GM23338 (cell line): ENCODE results near the gene PYM1. TPM values are rescaled to one million over a fixed set of nuclear protein-coding genes. Genes with fewer than 3 reads are reported as not detected.

Experiments
- ATAC-seq: fragments of 200-7000 bp; cut with Tn5 transposase; 3 replicates; pipeline ENCODE4 v1.9.1; 2020
- DNase-seq: peaks from one replicate; pipeline ENCODE4 v3.0.0-alpha.2; 2015; ENCODE audit warnings: low spot score
- H2AFZ ChIP-seq: fragments of 200-600 bp; sonication (generic); 2 replicates; pipeline ENCODE4 v1.8.0; 2016; ENCODE audit warnings: antibody characterized with exemption, mild to moderate bottlenecking, moderate library complexity
- H3F3A ChIP-seq: fragments of 200-600 bp; sonication (generic); replicated peaks from 2 replicates; pipeline ENCODE4 v1.8.0; 2017; ENCODE audit warnings: antibody characterized with exemption, mixed run types, low read depth
- H3K27ac ChIP-seq: fragments of 200-600 bp; sonication (generic); 2 replicates; pipeline ENCODE4 v1.6.1; 2016; ENCODE audit warnings: low read depth
- H3K27me3 ChIP-seq: fragments of 200-600 bp; sonication (generic); 2 replicates; pipeline ENCODE4 v1.8.0; 2016; ENCODE audit warnings: mild to moderate bottlenecking, mixed run types, moderate library complexity; ENCODE audit not compliant: insufficient read depth
- H3K36me3 ChIP-seq: fragments of 200-600 bp; sonication (generic); 2 replicates; pipeline ENCODE4 v1.8.0; 2016; ENCODE audit warnings: mild to moderate bottlenecking; ENCODE audit not compliant: insufficient read depth
- H3K4me1 ChIP-seq: fragments of 200-600 bp; sonication (generic); 2 replicates; pipeline ENCODE4 v1.8.0; 2016; ENCODE audit warnings: mild to moderate bottlenecking, moderate library complexity; ENCODE audit not compliant: insufficient read depth
- H3K4me2 ChIP-seq: fragments of 200-600 bp; sonication (generic); 2 replicates; pipeline ENCODE4 v1.7.1; 2017; ENCODE audit warnings: mixed run types
- H3K4me3 ChIP-seq: fragments of 200-600 bp; sonication (generic); 2 replicates; pipeline ENCODE4 v1.6.1; 2016; ENCODE audit warnings: mixed run types
- H3K79me2 ChIP-seq: fragments of 200-600 bp; sonication (generic); replicated peaks from 2 replicates; pipeline ENCODE4 v1.8.0; 2017; ENCODE audit warnings: mild to moderate bottlenecking; ENCODE audit not compliant: insufficient read depth
- H3K9me2 ChIP-seq: fragments of 200-600 bp; sonication (generic); 2 replicates; pipeline ENCODE4 v1.8.0; 2017; ENCODE audit not compliant: insufficient read depth
- H4K20me1 ChIP-seq: fragments of 200-600 bp; sonication (generic); replicated peaks from 2 replicates; pipeline ENCODE4 v1.8.0; 2017; ENCODE audit warnings: mild to moderate bottlenecking; ENCODE audit not compliant: insufficient read depth
- H3K27ac Mint-ChIP-seq: 2 replicates; pipeline ENCODE4 v1.8.0; 2020; ENCODE audit warnings: inconsistent platforms, mild to moderate bottlenecking, moderate library complexity, mixed read lengths
- H3K27me3 Mint-ChIP-seq: 3 replicates; pipeline ENCODE4 v1.8.0; 2022; ENCODE audit warnings: low read depth, mild to moderate bottlenecking, moderate library complexity, mixed read lengths, inconsistent platforms; ENCODE audit not compliant: insufficient read depth, poor library complexity
- H3K36me3 Mint-ChIP-seq: 3 replicates; pipeline ENCODE4 v1.8.0; 2021; ENCODE audit warnings: low read depth, mild to moderate bottlenecking, inconsistent platforms, moderate library complexity, mixed read lengths
- H3K4me1 Mint-ChIP-seq: 3 replicates; pipeline ENCODE4 v1.8.0; 2020; ENCODE audit warnings: mild to moderate bottlenecking, inconsistent platforms, mixed read lengths
- H3K4me3 Mint-ChIP-seq: 3 replicates; pipeline ENCODE4 v1.8.0; 2021; ENCODE audit warnings: moderate library complexity, mild to moderate bottlenecking, inconsistent platforms, mixed read lengths
- H3K9me3 Mint-ChIP-seq: 3 replicates; pipeline ENCODE4 v1.8.0; 2020; ENCODE audit warnings: moderate library complexity, mild to moderate bottlenecking, inconsistent platforms, mixed read lengths
- EZH2 ChIP-seq: fragments of 200-600 bp; sonication (generic); IDR thresholded peaks from one replicate; pipeline ENCODE4 v1.8.0; 2017; ENCODE audit warnings: antibody characterized with exemption, mild to moderate bottlenecking, low read depth; ENCODE audit not compliant: unreplicated experiment
- ZNF114 ChIP-seq: fragments of 250-450 bp; sonication (Bioruptor Pico); IDR thresholded peaks from 2 replicates; pipeline ENCODE4 v1.5.0; 2020; ENCODE audit warnings: mild to moderate bottlenecking, moderate library complexity
- ZNF331 ChIP-seq: fragments of 250-450 bp; sonication (Bioruptor Pico); IDR thresholded peaks from 2 replicates; pipeline ENCODE4 v1.5.0; 2020; ENCODE audit warnings: low read depth, mild to moderate bottlenecking, moderate library complexity
- ZNF462 ChIP-seq: fragments of 250-450 bp; sonication (Bioruptor Pico); IDR thresholded peaks from 2 replicates; pipeline ENCODE4 v1.5.0; 2020; ENCODE audit warnings: mild to moderate bottlenecking, moderate library complexity
- polyA plus RNA-seq: library from polyadenylated mRNA; unstranded; fragments of >200 nt; fragmentation: Nextera tagmentation; extraction: Ambion mirVana; gene quantifications from 2 replicates; pipeline ENCODE4 v1.2.1, GENCODE V29; 2016
- total RNA-seq: library from RNA; depleted of rRNA; stranded (reverse); fragments of >200 nt; shearing (Covaris generic); gene quantifications from 2 replicates; pipeline ENCODE4 v1.2.3, GENCODE V29; 2014; rRNA removed

Gene PYM1
- total and polyA plus RNA-seq, 2 experiments from 2014 or later: 70.2 to 150 TPM

- TF ChIP-seq ZNF462 (CRISPR knock-in tag) (no peak), ZNF331 (no peak)
Observed at GRCh38 chr12:55861396-55861795, 66.3 kb downstream of the PYM1 start (continued).

GRCh38 chr12:55852740-55853139 is 75.0 kb downstream of the PYM1 start:
- no peaks in the 10 kb centered on the region for H3K27me3 ChIP-seq
- no peak overlapping the region for H3K27ac ChIP-seq
- no peaks in the 10 kb centered on the region for H3K9me3 Mint-ChIP-seq
- H4K20me1 ChIP-seq: no peaks in the 10 kb centered on the region
- H3K4me1 ChIP-seq: 0 out of 2 replicates have a peak, but pooled peaks cover under 1% of the 10 kb centered on the region
- H2AFZ ChIP-seq: no peak overlapping the region
- peaks cover 1% of the 10 kb centered on the region; the same call in 2 of the 3 replicates for H3K4me1 Mint-ChIP-seq
- no peaks in the 10 kb centered on the region for H3K36me3 ChIP-seq
- no peaks in the 10 kb centered on the region for H3K9me2 ChIP-seq
- ATAC-seq (no peak), DNase-seq (no peak)
- peaks cover 9% of the 10 kb centered on the region for H3K27me3 Mint-ChIP-seq
- H3K27ac Mint-ChIP-seq: no peak overlapping the region
- TF ChIP-seq ZNF114 (CRISPR knock-in tag) (no peak), ZNF331 (no peak), EZH2 (no peak)
- no peaks in the 10 kb centered on the region for H3F3A ChIP-seq
- no peaks in the 10 kb centered on the region for H3K79me2 ChIP-seq
- no peak overlapping the region for H3K4me2 ChIP-seq
- no peaks in the 10 kb centered on the region; the same call in 2 of the 3 replicates for H3K36me3 Mint-ChIP-seq
- no peak overlapping the region for H3K4me3 ChIP-seq
- H3K4me3 Mint-ChIP-seq: no peak overlapping the region

Other genes starting within 250 kb of the PYM1 start
- gene ITGA7, start 220.0 kb downstream of the PYM1 start, total RNA-seq: 45.3 and 49.1 TPM in 2 replicates
- gene ITGA7, start 220.0 kb downstream of the PYM1 start, polyA plus RNA-seq: 17.4 and 20.0 TPM in 2 replicates
- gene BLOC1S1, start 211.8 kb downstream of the PYM1 start, total RNA-seq: 52.3 and 68.3 TPM in 2 replicates
- 174 and 198 TPM in 2 replicates for gene BLOC1S1, start 211.8 kb downstream of the PYM1 start, polyA plus RNA-seq
- 1.7 and 7.5 TPM in 2 replicates for gene RDH5, start 207.5 kb downstream of the PYM1 start, total RNA-seq
- 3.9 and 5.4 TPM in 2 replicates for gene RDH5, start 207.5 kb downstream of the PYM1 start, polyA plus RNA-seq
- 294 and 307 TPM in 2 replicates for gene CD63, start 198.9 kb downstream of the PYM1 start, total RNA-seq
- gene CD63, start 198.9 kb downstream of the PYM1 start, polyA plus RNA-seq: 670 and 685 TPM in 2 replicates
- gene GDF11, start 184.8 kb downstream of the PYM1 start, total RNA-seq: 12.5 and 12.6 TPM in 2 replicates
- gene GDF11, start 184.8 kb downstream of the PYM1 start, polyA plus RNA-seq: 3.7 and 3.8 TPM in 2 replicates
- 96.0 and 115 TPM in 2 replicates for gene SARNP, start 110.2 kb downstream of the PYM1 start, total RNA-seq
- gene SARNP, start 110.2 kb downstream of the PYM1 start, polyA plus RNA-seq: 291 and 313 TPM in 2 replicates
- gene ORMDL2, start 109.9 kb downstream of the PYM1 start, total RNA-seq: 12.4 and 18.0 TPM in 2 replicates
- gene ORMDL2, start 109.9 kb downstream of the PYM1 start, polyA plus RNA-seq: 55.1 and 58.7 TPM in 2 replicates
- gene DNAJC14, start 98.3 kb downstream of the PYM1 start, total RNA-seq: 28.9 and 35.1 TPM in 2 replicates
- 8.9 and 9.7 TPM in 2 replicates for gene DNAJC14, start 98.3 kb downstream of the PYM1 start, polyA plus RNA-seq
- gene MMP19, start 85.0 kb downstream of the PYM1 start, total RNA-seq: 0.08 and 1.4 TPM in 2 replicates
- 0.17 and 1.5 TPM in 2 replicates for gene MMP19, start 85.0 kb downstream of the PYM1 start, polyA plus RNA-seq
- gene DGKA, start 3.3 kb upstream of the PYM1 start, total RNA-seq: 16.1 and 35.9 TPM in 2 replicates
- 22.5 and 24.6 TPM in 2 replicates for gene DGKA, start 3.3 kb upstream of the PYM1 start, polyA plus RNA-seq
- gene PMEL, start 38.1 kb upstream of the PYM1 start, total RNA-seq: 81.6 and 108 TPM in 2 replicates
- 64.5 and 68.1 TPM in 2 replicates for gene PMEL, start 38.1 kb upstream of the PYM1 start, polyA plus RNA-seq
- 27.7 and 31.0 TPM in 2 replicates for gene CDK2, start 38.9 kb upstream of the PYM1 start, total RNA-seq
- gene CDK2, start 38.9 kb upstream of the PYM1 start, polyA plus RNA-seq: 14.1 and 15.2 TPM in 2 replicates
- 43.7 and 46.5 TPM in 2 replicates for gene RAB5B, start 46.2 kb upstream of the PYM1 start, total RNA-seq
- gene RAB5B, start 46.2 kb upstream of the PYM1 start, polyA plus RNA-seq: 18.6 and 19.7 TPM in 2 replicates
- 21.9 and 27.5 TPM in 2 replicates for gene SUOX, start 69.4 kb upstream of the PYM1 start, total RNA-seq
- 13.9 and 14.0 TPM in 2 replicates for gene SUOX, start 69.4 kb upstream of the PYM1 start, polyA plus RNA-seq
- gene IKZF4, start 93.1 kb upstream of the PYM1 start, total RNA-seq: 9.0 and 12.2 TPM in 2 replicates
- 4.3 and 4.6 TPM in 2 replicates for gene IKZF4, start 93.1 kb upstream of the PYM1 start, polyA plus RNA-seq
- 321 and 655 TPM in 2 replicates for gene RPS26, start 114.0 kb upstream of the PYM1 start, total RNA-seq
- 772 and 774 TPM in 2 replicates for gene RPS26, start 114.0 kb upstream of the PYM1 start, polyA plus RNA-seq
- 44.4 and 54.4 TPM in 2 replicates for gene ERBB3, start 152.3 kb upstream of the PYM1 start, total RNA-seq
- gene ERBB3, start 152.3 kb upstream of the PYM1 start, polyA plus RNA-seq: 21.0 and 23.3 TPM in 2 replicates
- 231 and 237 TPM in 2 replicates for gene PA2G4, start 176.7 kb upstream of the PYM1 start, total RNA-seq
- gene PA2G4, start 176.7 kb upstream of the PYM1 start, polyA plus RNA-seq: 349 and 373 TPM in 2 replicates
- 1,633 and 2,039 TPM in 2 replicates for gene RPL41, start 188.7 kb upstream of the PYM1 start, total RNA-seq
- gene RPL41, start 188.7 kb upstream of the PYM1 start, polyA plus RNA-seq: 3,858 and 3,875 TPM in 2 replicates
- gene ZC3H10, start 190.4 kb upstream of the PYM1 start, total RNA-seq: 4.2 and 5.4 TPM in 2 replicates
- gene ZC3H10, start 190.4 kb upstream of the PYM1 start, polyA plus RNA-seq: 2.2 and 2.7 TPM in 2 replicates
- 97.2 and 142 TPM in 2 replicates for gene ESYT1, start 200.4 kb upstream of the PYM1 start, total RNA-seq
- 23.3 and 26.2 TPM in 2 replicates for gene ESYT1, start 200.4 kb upstream of the PYM1 start, polyA plus RNA-seq
- 96.9 and 103 TPM in 2 replicates for gene MYL6B, start 224.7 kb upstream of the PYM1 start, total RNA-seq
- 164 and 170 TPM in 2 replicates for gene MYL6B, start 224.7 kb upstream of the PYM1 start, polyA plus RNA-seq
- gene MYL6, start 230.5 kb upstream of the PYM1 start, total RNA-seq: 1,092 and 1,271 TPM in 2 replicates
- gene MYL6, start 230.5 kb upstream of the PYM1 start, polyA plus RNA-seq: 1,545 and 1,548 TPM in 2 replicates